ENCODE results near the gene ZAR1L. TPM values are rescaled to one million over a fixed set of nuclear protein-coding genes. Genes with fewer than 3 reads are reported as not detected.

The ZAR1L gene
- polyA plus RNA-seq, 1 donor (not counting 4 experiments of a cell fraction or from before 2014, with no cell fraction given) = not detected

DNA sequence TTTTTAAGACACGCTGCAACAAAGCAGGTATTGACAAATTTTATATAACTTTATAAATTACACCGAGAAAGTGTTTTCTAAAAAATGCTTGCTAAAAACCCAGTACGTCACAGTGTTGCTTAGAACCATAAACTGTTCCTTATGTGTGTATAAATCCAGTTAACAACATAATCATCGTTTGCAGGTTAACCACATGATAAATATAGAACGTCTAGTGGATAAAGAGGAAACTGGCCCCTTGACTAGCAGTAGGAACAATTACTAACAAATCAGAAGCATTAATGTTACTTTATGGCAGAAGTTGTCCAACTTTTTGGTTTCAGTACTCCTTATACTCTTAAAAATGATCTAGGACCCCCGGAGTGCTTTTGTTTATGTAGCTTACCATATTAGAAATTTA, 1.3 kb upstream of the ZAR1L start:
- TF ChIP-seq CTCF (optimal IDR thresholded peaks at IDR 0.05 in 1 of 3, IDR thresholded peaks at IDR 0.05 in 1 of 3, conservative IDR thresholded peaks at IDR 0.05 in 1 of 3; ENCODE audit: extremely low read depth in 1 of 3, insufficient read depth in 2 of 3, low read length in 3 of 3) (no peak), EZH2 (IDR thresholded peaks at IDR 0.05; ENCODE audit: low read length) (no peak)
- H4K20me1 ChIP-seq (ENCODE audit: control insufficient read depth, extremely low read depth, insufficient read depth, low read length) = no peaks in the 10 kb centered on the region
- H3K9ac ChIP-seq (ENCODE audit: control insufficient read depth, extremely low read depth, insufficient read depth, low read length) = peak overlapping the region; percentile 93
- DNase-seq (ENCODE audit: low read depth, low spot score) (no peak), FAIRE-seq (no peak)
- H3K9me3 ChIP-seq (ENCODE audit: control insufficient read depth, low read depth, low read length) = no peaks in the 10 kb centered on the region
- H3K4me2 ChIP-seq (ENCODE audit: control insufficient read depth, extremely low read depth, insufficient read depth, low read depth, low read length) = peak overlapping the region; percentile 95
- peak overlapping the region; percentile 84 for H3K27ac ChIP-seq (ENCODE audit: control insufficient read depth, insufficient read depth, low read length)
- H3K79me2 ChIP-seq (ENCODE audit: control insufficient read depth, insufficient read depth, low read length) = peaks cover 5% of the 10 kb centered on the region
- H3K4me1 ChIP-seq (ENCODE audit: control insufficient read depth, extremely low read depth, insufficient read depth, low read length) = peaks cover 10% of the 10 kb centered on the region
- peak overlapping the region; percentile 99 for H2AFZ ChIP-seq (ENCODE audit: control insufficient read depth, low read length)
- dilution Hi-C loops (cut with MboI; ENCODE audit: extremely low pct_ligation_motif_present, low sequenced_read_pairs) = no loop called here
- H3K36me3 ChIP-seq (ENCODE audit: control insufficient read depth in 2 of 2, extremely low read depth in 1 of 2, insufficient read depth in 2 of 2, low read length in 2 of 2) = no peaks in the 10 kb centered on the region
- no peaks in the 10 kb centered on the region for H3K9me1 ChIP-seq (ENCODE audit: control insufficient read depth, extremely low read depth, insufficient read depth, low read length)
- H3K4me3 ChIP-seq (ENCODE audit: control insufficient read depth in 2 of 3, extremely low read depth in 1 of 3, insufficient read depth in 2 of 3, low read depth in 1 of 3, low read length in 3 of 3) = peak overlapping the region in 2 of 3 experiments; percentile 93 to 98
- H3K27me3 ChIP-seq (ENCODE audit: control insufficient read depth, extremely low read depth, insufficient read depth, low read length) = no peaks in the 10 kb centered on the region

DNA sequence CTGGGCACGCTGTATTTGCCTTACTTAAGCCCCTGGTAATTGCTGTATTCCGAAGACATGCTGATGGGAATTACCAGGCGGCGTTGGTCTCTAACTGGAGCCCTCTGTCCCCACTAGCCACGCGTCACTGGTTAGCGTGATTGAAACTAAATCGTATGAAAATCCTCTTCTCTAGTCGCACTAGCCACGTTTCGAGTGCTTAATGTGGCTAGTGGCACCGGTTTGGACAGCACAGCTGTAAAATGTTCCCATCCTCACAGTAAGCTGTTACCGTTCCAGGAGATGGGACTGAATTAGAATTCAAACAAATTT, 821 bp upstream of the ZAR1L start:
- DNase-seq (ENCODE audit: low read depth, low spot score) = no peak
- Histone ChIP-seq H2AFZ (ENCODE audit: control insufficient read depth, low read length) (peak overlapping the region; percentile 99), H3K27me3 (ENCODE audit: control insufficient read depth, extremely low read depth, insufficient read depth, low read length) (no peaks in the 10 kb centered on the region), H3K4me2 (ENCODE audit: control insufficient read depth, extremely low read depth, insufficient read depth, low read depth, low read length) (peak overlapping the region; percentile 95), H3K9me3 (ENCODE audit: control insufficient read depth, low read depth, low read length) (no peaks in the 10 kb centered on the region), H3K36me3 (ENCODE audit: control insufficient read depth in 2 of 2, extremely low read depth in 1 of 2, insufficient read depth in 2 of 2, low read length in 2 of 2) (no peaks in the 10 kb centered on the region), H3K4me1 (ENCODE audit: control insufficient read depth, extremely low read depth, insufficient read depth, low read length) (peaks cover 10% of the 10 kb centered on the region), H3K4me3 (ENCODE audit: control insufficient read depth in 2 of 3, extremely low read depth in 1 of 3, insufficient read depth in 2 of 3, low read depth in 1 of 3, low read length in 3 of 3) (peak overlapping the region; percentile 93 to 98 (median 93)), H3K27ac (ENCODE audit: control insufficient read depth, insufficient read depth, low read length) (peak overlapping the region; percentile 84), H4K20me1 (ENCODE audit: control insufficient read depth, extremely low read depth, insufficient read depth, low read length) (no peaks in the 10 kb centered on the region), H3K9me1 (ENCODE audit: control insufficient read depth, extremely low read depth, insufficient read depth, low read length) (no peaks in the 10 kb centered on the region), H3K79me2 (ENCODE audit: control insufficient read depth, insufficient read depth, low read length) (peaks cover 5% of the 10 kb centered on the region), H3K9ac (ENCODE audit: control insufficient read depth, extremely low read depth, insufficient read depth, low read length) (peak overlapping the region; percentile 93)
- TF ChIP-seq CTCF (optimal IDR thresholded peaks at IDR 0.05 in 1 of 3, IDR thresholded peaks at IDR 0.05 in 1 of 3, conservative IDR thresholded peaks at IDR 0.05 in 1 of 3; ENCODE audit: extremely low read depth in 1 of 3, insufficient read depth in 2 of 3, low read length in 3 of 3) (no peak), EZH2 (IDR thresholded peaks at IDR 0.05; ENCODE audit: low read length) (no peak)
- FAIRE-seq = no peak
- dilution Hi-C loops (cut with MboI; ENCODE audit: extremely low pct_ligation_motif_present, low sequenced_read_pairs) = no loop called here
